Epithelial cell of esophagus (primary cell): ENCODE results near the gene ETV6.

Experiments
- DNase-seq: peaks from one replicate; pipeline ENCODE4 v3.0.0; 2010; ENCODE audit warnings: low read depth
- H3K4me3 ChIP-seq: 2 replicates; pipeline ENCODE4 v1.5.1; 2011; ENCODE audit warnings: mild to moderate bottlenecking, low read length, control low read depth
- CTCF ChIP-seq: IDR thresholded peaks from 2 replicates; pipeline ENCODE4 v1.5.1; 2011; ENCODE audit warnings: low read depth, mild to moderate bottlenecking, low read length, control low read depth, inconsistent platforms; ENCODE audit not compliant: insufficient read depth; ENCODE audit errors: missing control alignments

ETV6 gene

DNA sequence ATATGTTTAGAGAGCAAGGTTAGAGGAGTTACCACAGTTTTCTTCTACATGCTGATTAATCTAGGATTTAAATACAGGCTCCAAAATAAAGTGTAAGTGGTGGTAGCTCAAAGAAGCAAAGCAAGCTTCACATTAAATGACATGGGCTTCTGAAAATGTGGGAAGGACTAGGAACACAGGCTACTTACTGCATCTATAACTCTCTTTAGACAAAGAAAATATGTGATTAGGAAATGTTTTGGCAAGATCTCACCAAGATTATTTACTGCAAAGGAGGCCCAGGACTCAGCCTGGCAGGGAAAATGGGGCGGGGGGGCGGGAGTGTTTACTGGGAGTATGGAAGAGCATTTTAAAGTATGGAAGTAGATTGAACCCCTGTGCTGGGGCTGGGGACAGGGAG, 39.4 kb downstream of the ETV6 start:
- no peak for TF ChIP-seq CTCF
- DNase-seq, result no peak
- H3K4me3 ChIP-seq, result no peak overlapping the region

GRCh38 chr12:11689591-11690186, 40.2 kb downstream of the ETV6 start:
- DNase-seq, result no peak
- no peak for TF ChIP-seq CTCF
- no peak overlapping the region for H3K4me3 ChIP-seq

DNA sequence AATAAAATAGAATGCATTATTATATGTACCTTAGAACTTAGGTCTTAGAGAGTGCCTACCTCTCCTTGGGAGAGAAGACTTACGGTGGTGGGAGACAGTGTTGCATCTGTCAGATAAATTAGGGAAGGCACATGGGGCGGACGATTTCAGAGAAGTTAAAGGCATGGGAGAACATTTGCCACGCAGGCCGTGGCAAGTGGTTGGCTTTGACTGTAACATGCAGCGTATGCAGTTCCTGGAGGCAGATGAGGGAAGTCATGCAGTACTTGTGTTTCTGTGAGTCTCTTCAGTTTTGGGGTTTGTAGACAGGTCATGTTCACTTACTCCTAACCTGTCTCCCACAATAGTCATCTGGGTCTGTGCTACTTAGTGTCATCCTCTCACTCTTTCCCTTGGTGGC, 43.6 kb downstream of the ETV6 start:
- no peak for TF ChIP-seq CTCF
- H3K4me3 ChIP-seq, result no peak overlapping the region
- no peak for DNase-seq

DNA sequence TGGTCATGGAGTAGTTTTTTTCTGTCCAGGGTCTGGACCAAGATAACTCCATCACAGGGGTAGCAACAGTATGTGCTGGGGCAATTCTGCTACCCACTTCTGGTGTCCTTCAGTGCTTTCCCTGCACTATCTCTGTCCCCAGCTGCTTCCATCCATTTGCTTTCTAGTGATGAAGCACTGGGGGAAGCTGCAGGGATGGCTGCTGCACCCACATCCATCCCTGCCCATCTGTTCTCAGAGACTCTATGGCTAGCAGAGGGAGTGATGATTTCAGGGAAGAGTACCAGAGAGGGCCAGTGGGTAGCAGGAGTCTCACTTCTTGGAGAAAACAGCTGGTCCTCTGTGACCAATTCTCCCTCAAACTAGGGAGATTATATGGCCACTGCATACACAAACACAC, 44.1 kb downstream of the ETV6 start:
- no peak overlapping the region for H3K4me3 ChIP-seq
- TF ChIP-seq CTCF, result no peak
- DNase-seq, result no peak

DNA sequence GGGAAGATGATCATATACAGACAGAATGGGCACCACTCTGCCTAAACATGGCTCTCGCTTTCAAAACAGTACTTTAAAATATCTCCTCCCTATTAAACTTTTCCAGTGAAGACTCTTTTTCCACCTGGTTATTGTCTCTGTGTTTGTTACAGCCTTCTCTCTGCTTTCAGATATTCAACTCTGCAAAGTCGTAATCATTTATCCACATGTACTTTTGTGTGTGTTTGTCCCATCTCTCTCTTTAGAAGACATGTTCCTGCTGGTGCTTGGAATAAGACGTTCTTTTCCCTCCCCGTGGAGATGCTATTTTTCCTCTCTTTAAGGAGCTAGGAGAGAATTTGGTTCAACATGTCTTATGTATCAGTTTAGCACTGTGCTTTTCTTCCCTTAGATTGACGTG, 45.1 kb downstream of the ETV6 start:
- H3K4me3 ChIP-seq, result no peak overlapping the region
- DNase-seq, result no peak
- no peak for TF ChIP-seq CTCF

- no peak overlapping the region for H3K4me3 ChIP-seq
- no peak for TF ChIP-seq CTCF
- peak; percentile 66 for DNase-seq
Measured at GRCh38 chr12:11695321-11695720, 45.8 kb downstream of the ETV6 start.

- TF ChIP-seq CTCF, result no peak
- H3K4me3 ChIP-seq, result no peak overlapping the region
- DNase-seq, result no peak
Measured at GRCh38 chr12:11696084-11696483, 46.6 kb downstream of the ETV6 start.
